IMR-90 (cell line): ENCODE results near the gene MAP1LC3A. TPM values are rescaled to one million over a fixed set of nuclear protein-coding genes. Genes with fewer than 3 reads are reported as not detected.

Experiments used
- ATAC-seq: fragments of 200-7000 bp; cut with Tn5 transposase; 2 replicates; pipeline ENCODE4 v1.9.1; 2020; ENCODE audit warnings: low read depth, mild to moderate bottlenecking, moderate library complexity
- BruUV-seq: library from RNA; stranded (reverse); fragments of 400-500 nt; replicated peaks from 2 replicates; lab custom pipeline; 2021; lab: Mats Ljungman, UMichigan
- CTCF ChIA-PET: fragments of 300-600 bp; formaldehyde crosslinking; extraction: SDS; loops from one replicate; lab custom pipeline; 2021; ENCODE audit warnings: antibody characterized with exemption; lab: Yijun Ruan, JAX
- POLR2A ChIA-PET: fragments of 300-600 bp; sonication (Branson Sonifier 250); formaldehyde crosslinking; loops from one replicate; lab custom pipeline; 2022; ENCODE audit warnings: antibody characterized with exemption; ENCODE audit not compliant: unreplicated experiment; lab: Charles Lee
- DNase-seq: peaks from one replicate; pipeline ENCODE4 v3.0.0; 2013
- H2AFZ ChIP-seq: replicated peaks from 2 replicates; pipeline ENCODE3; 2013; ENCODE audit warnings: low read length, mild to moderate bottlenecking; ENCODE audit not compliant: poor library complexity
- H2AK5ac ChIP-seq: 2 replicates; pipeline ENCODE4 v1.6.1; 2013; ENCODE audit warnings: low read depth, low read length, inconsistent platforms
- H2AK9ac ChIP-seq: replicated peaks from 2 replicates; pipeline ENCODE3; 2013; ENCODE audit warnings: mild to moderate bottlenecking, low read depth, low read length, moderate library complexity; ENCODE audit not compliant: poor library complexity
- H2BK120ac ChIP-seq: 2 replicates; pipeline ENCODE4 v1.6.1; 2013; ENCODE audit warnings: low read depth, low read length, inconsistent platforms
- H2BK15ac ChIP-seq: 3 replicates; pipeline ENCODE4 v1.6.1; 2013; ENCODE audit warnings: low read depth, low read length, inconsistent platforms
- H2BK20ac ChIP-seq: 2 replicates; pipeline ENCODE4 v1.6.1; 2013; ENCODE audit warnings: low read depth, mild to moderate bottlenecking, inconsistent platforms, low read length, moderate library complexity
- H2BK5ac ChIP-seq: 2 replicates; pipeline ENCODE4 v1.6.1; 2013; ENCODE audit warnings: mild to moderate bottlenecking, low read depth, low read length, inconsistent platforms; ENCODE audit not compliant: poor library complexity, severe bottlenecking
- H3K14ac ChIP-seq: replicated peaks from 2 replicates; pipeline ENCODE4 v1.6.1; 2013; ENCODE audit warnings: low read depth, low read length, inconsistent platforms
- H3K18ac ChIP-seq: 2 replicates; pipeline ENCODE4 v1.6.1; 2013; ENCODE audit warnings: low read depth, low read length, control low read depth
- H3K23ac ChIP-seq: 2 replicates; pipeline ENCODE4 v1.6.1; 2013; ENCODE audit warnings: low read depth, low read length, inconsistent platforms
- H3K27ac ChIP-seq: 2 replicates; pipeline ENCODE4 v1.5.1; 2013; ENCODE audit warnings: mild to moderate bottlenecking, control low read depth, low read length; ENCODE audit not compliant: insufficient read depth
- H3K27me3 ChIP-seq: 2 replicates; pipeline ENCODE4 v1.6.1; 2013; ENCODE audit warnings: low read length; ENCODE audit not compliant: control insufficient read depth, insufficient read depth
- H3K36me3 ChIP-seq: 2 replicates; pipeline ENCODE4 v1.6.1; 2013; ENCODE audit warnings: low read length, mixed read lengths; ENCODE audit not compliant: control insufficient read depth, insufficient read depth
- H3K4ac ChIP-seq: 2 replicates; pipeline ENCODE4 v1.6.1; 2013; ENCODE audit warnings: low read depth, low read length, inconsistent platforms
- H3K4me1 ChIP-seq: 2 replicates; pipeline ENCODE4 v1.6.1; 2013; ENCODE audit warnings: low read length, mixed read lengths; ENCODE audit not compliant: control insufficient read depth, insufficient read depth
- H3K4me2 ChIP-seq: 2 replicates; pipeline ENCODE4 v1.6.1; 2013; ENCODE audit warnings: low read depth, mild to moderate bottlenecking, control low read depth, low read length, moderate library complexity
- H3K4me3 ChIP-seq: 2 replicates; pipeline ENCODE4 v1.5.1; 2013; ENCODE audit warnings: low read depth, mild to moderate bottlenecking, control low read depth, low read length, moderate library complexity; ENCODE audit not compliant: insufficient read depth
- H3K56ac ChIP-seq: 2 replicates; pipeline ENCODE4 v1.6.1; 2013; ENCODE audit warnings: low read length, inconsistent platforms; ENCODE audit not compliant: insufficient read depth; ENCODE audit errors: extremely low read depth
- H3K79me1 ChIP-seq, 2 experiments: 2 replicates each; pipeline ENCODE4 v1.6.1; 2013; ENCODE audit warnings: low read length in 2 of 2, inconsistent platforms in 1 of 2, low read depth in 1 of 2
- H3K9ac ChIP-seq: 2 replicates; pipeline ENCODE4 v1.6.1; 2013; ENCODE audit warnings: low read depth, low read length, control low read depth
- H3K9me1 ChIP-seq: 2 replicates; pipeline ENCODE4 v1.6.1; 2013; ENCODE audit warnings: low read length, inconsistent platforms; ENCODE audit not compliant: insufficient read depth
- H3K9me3 ChIP-seq: 2 replicates; pipeline ENCODE4 v1.6.1; 2013; ENCODE audit warnings: low read length; ENCODE audit not compliant: control insufficient read depth, insufficient read depth
- H4K20me1 ChIP-seq: 2 replicates; pipeline ENCODE4 v1.6.1; 2013; ENCODE audit warnings: low read length, inconsistent platforms; ENCODE audit not compliant: insufficient read depth
- H4K5ac ChIP-seq: 2 replicates; pipeline ENCODE4 v1.6.1; 2013; ENCODE audit warnings: mild to moderate bottlenecking, low read depth, low read length, control low read depth
- H4K8ac ChIP-seq, 2 experiments: 2 replicates each; pipeline ENCODE4 v1.6.1; 2013; ENCODE audit warnings: low read depth in 2 of 2, low read length in 2 of 2, control low read depth in 1 of 2, inconsistent platforms in 1 of 2
- H4K91ac ChIP-seq: 2 replicates; pipeline ENCODE4 v1.6.1; 2013; ENCODE audit warnings: low read depth, low read length, inconsistent platforms; ENCODE audit not compliant: insufficient read depth
- BHLHE40 ChIP-seq: fragments of 150-350 bp; IDR thresholded peaks from 2 replicates; pipeline ENCODE4 v1.6.1; 2016; ENCODE audit warnings: mild to moderate bottlenecking, low read depth, low read length
- CEBPB ChIP-seq: IDR thresholded peaks from 2 replicates; pipeline ENCODE4 v1.6.1; 2012; ENCODE audit warnings: low read depth, low read length, improper control_type of control experiment
- CHD1 ChIP-seq: IDR thresholded peaks from 2 replicates; pipeline ENCODE4 v1.6.1; 2012; ENCODE audit warnings: low read depth, low read length, improper control_type of control experiment
- CTCF ChIP-seq: conservative IDR thresholded peaks from 2 replicates; pipeline ENCODE4 v1.5.1; 2012; ENCODE audit warnings: mild to moderate bottlenecking, low read depth, low read length, improper control_type of control experiment
- ELK1 ChIP-seq: fragments of 150-350 bp; IDR thresholded peaks from 2 replicates; pipeline ENCODE4 v1.6.1; 2016; ENCODE audit warnings: low read depth, mild to moderate bottlenecking, low read length, moderate library complexity, borderline replicate concordance
- FOS ChIP-seq: fragments of 150-350 bp; IDR thresholded peaks from 2 replicates; pipeline ENCODE4 v1.6.1; 2016; ENCODE audit warnings: low read depth, low read length
- MAFK ChIP-seq: IDR thresholded peaks from 2 replicates; pipeline ENCODE4 v1.6.1; 2012; ENCODE audit warnings: low read depth, low read length, improper control_type of control experiment
- MAZ ChIP-seq: IDR thresholded peaks from 2 replicates; pipeline ENCODE4 v1.6.1; 2012; ENCODE audit warnings: low read depth, mild to moderate bottlenecking, low read length, improper control_type of control experiment, moderate library complexity, borderline replicate concordance
- MXI1 ChIP-seq: IDR thresholded peaks from 2 replicates; pipeline ENCODE4 v1.6.1; 2012; ENCODE audit warnings: low read depth, mild to moderate bottlenecking, low read length, moderate library complexity, borderline replicate concordance
- NFE2L2 ChIP-seq: fragments of 150-350 bp; IDR thresholded peaks from 2 replicates; pipeline ENCODE4 v1.6.1; 2016; ENCODE audit warnings: low read depth, mild to moderate bottlenecking, low read length
- POLR2A ChIP-seq: IDR thresholded peaks from 2 replicates; pipeline ENCODE4 v1.6.1; 2012; ENCODE audit warnings: mild to moderate bottlenecking, low read depth, low read length
- RAD21 ChIP-seq: IDR thresholded peaks from 2 replicates; pipeline ENCODE4 v1.6.1; 2012; ENCODE audit warnings: low read length, improper control_type of control experiment
- RCOR1 ChIP-seq: IDR thresholded peaks from 2 replicates; pipeline ENCODE4 v1.6.1; 2012; ENCODE audit warnings: mild to moderate bottlenecking, low read length, improper control_type of control experiment; ENCODE audit not compliant: insufficient replicate concordance
- RFX5 ChIP-seq: IDR thresholded peaks from 2 replicates; pipeline ENCODE4 v1.8.0; 2012; ENCODE audit warnings: low read depth, mild to moderate bottlenecking, low read length, moderate library complexity
- SMC3 ChIP-seq: fragments of 150-350 bp; IDR thresholded peaks from 2 replicates; pipeline ENCODE4 v1.6.1; 2016; ENCODE audit warnings: low read depth, mild to moderate bottlenecking, antibody characterized with exemption, low read length, moderate library complexity
- USF2 ChIP-seq: fragments of 150-350 bp; IDR thresholded peaks from 2 replicates; pipeline ENCODE4 v1.6.1; 2017; ENCODE audit warnings: mild to moderate bottlenecking, antibody characterized with exemption, low read length, low read depth
- WGBS, 2 experiments: methylation state at CpG; one replicate each; pipeline versions ENCODE4 v1.1.5 to v1.1.7; 2013; ENCODE audit warnings: missing lambda C conversion rate in 2 of 2; ENCODE audit not compliant: insufficient read length in 1 of 2; ENCODE audit errors: extremely low coverage in 2 of 2; 5-methylcytosine and 5-hydroxymethylcytosine counted together
- dilution Hi-C: fragments of 300-500 bp; cut with HindIII; formaldehyde crosslinking; loops from one replicate; pipeline ENCODE4 v1.14.3; 2018; ENCODE audit warnings: low sequenced_read_pairs; ENCODE audit not compliant: unreplicated experiment
- in situ Hi-C: fragments of 300-500 bp; cut with MboI; formaldehyde crosslinking; loops from 3 replicates; pipeline ENCODE4 v1.14.3; 2019; ENCODE audit warnings: low sequenced_read_pairs, inconsistent platforms, mixed read lengths
- intact Hi-C: fragments of 100-400 bp; cut with micrococcal nuclease; formaldehyde crosslinking; loops from 2 replicates; pipeline ENCODE4 v1.10.0; 2022
- polyA plus RNA-seq, 3 experiments: library from polyadenylated mRNA; depleted of rRNA; stranded (reverse); fragments of >200 nt; gene quantifications; 2 replicates each; pipeline ENCODE4 v1.2.3, GENCODE V29; 2012; ENCODE audit warnings: low replicate concordance in 1 of 3
- total RNA-seq: library from RNA; depleted of rRNA; stranded (reverse); fragments of >200 nt; gene quantifications from 2 replicates; pipeline ENCODE4 v1.2.3, GENCODE V29; 2012

The MAP1LC3A gene
- total and polyA plus RNA-seq, 2 of the 4 experiments (the other 2 are of a cell fraction), result 10.0 to 39.7 TPM

GRCh38 chr20:34577061-34577460 is 18.5 kb downstream of the MAP1LC3A start:
- no peak overlapping the region for H2BK15ac ChIP-seq
- no peak overlapping the region for H3K4me3 ChIP-seq
- DNase-seq (no peak), ATAC-seq (no peak)
- TF ChIP-seq MAFK (no peak), NFE2L2 (no peak), CEBPB (no peak), CTCF (no peak), MAZ (no peak), POLR2A (no peak), RCOR1 (no peak), BHLHE40 (no peak), USF2 (no peak), CHD1 (no peak), MXI1 (no peak), RFX5 (no peak), SMC3 (no peak), ELK1 (no peak), RAD21 (no peak), FOS (no peak)
- H3K9ac ChIP-seq, result no peak overlapping the region
- H4K91ac ChIP-seq, result no peak overlapping the region
- no peaks in the 10 kb centered on the region for H3K27me3 ChIP-seq
- H3K18ac ChIP-seq, result no peak overlapping the region
- ChIA-PET CTCF (no interaction called here), POLR2A (no interaction called here)
- H3K36me3 ChIP-seq, result 0 out of 2 replicates have a peak, but pooled peaks cover 1% of the 10 kb centered on the region
- in situ Hi-C loops, result no loop called here
- intact Hi-C loops, result loop anchor here (10.0 kb wide), 1 partner anchor 388 kb away; no protein-coding TSS in a partner anchor
- no peak overlapping the region for H3K23ac ChIP-seq
- no peaks in the 10 kb centered on the region for H3K9me3 ChIP-seq
- H3K14ac ChIP-seq, result no peak overlapping the region
- no peaks in the 10 kb centered on the region for H4K20me1 ChIP-seq
- no peak overlapping the region for H3K56ac ChIP-seq
- no peak overlapping the region for H2AFZ ChIP-seq
- dilution Hi-C loops, result no loop called here
- no peak overlapping the region for H3K4ac ChIP-seq
- BruUV-seq, result no TSS peak
- no peak overlapping the region for H2BK120ac ChIP-seq
- H3K79me1 ChIP-seq, result no peaks in the 10 kb centered on the region; a peak in 1 of 4 replicates
- H2BK5ac ChIP-seq, result no peak overlapping the region
- no peak overlapping the region for H2BK20ac ChIP-seq
- H2AK5ac ChIP-seq, result no peak overlapping the region
- no peak overlapping the region for H4K5ac ChIP-seq
- WGBS, 2 experiments, result no CpG with 5 or more reads among the region's 4 CpGs
- H3K9me1 ChIP-seq, result peaks cover 12% of the 10 kb centered on the region
- peaks cover 14% of the 10 kb centered on the region for H3K4me1 ChIP-seq
- no peak overlapping the region for H3K4me2 ChIP-seq
- H3K27ac ChIP-seq, result no peak overlapping the region
- no peak overlapping the region for H4K8ac ChIP-seq
- no peak overlapping the region for H2AK9ac ChIP-seq
